ENCODE results near the gene GPR17. TPM values are rescaled to one million over a fixed set of nuclear protein-coding genes. Genes with fewer than 3 reads are reported as not detected.

Gene GPR17
- total and polyA plus RNA-seq, 4 donors = 0.03 to 0.14 (median 0.07) TPM; not detected in 1

- Histone ChIP-seq H3K9ac (ENCODE audit: low read depth in 1 of 2, low read length in 2 of 2) (no peak overlapping the region), H3K36me3 (ENCODE audit: control insufficient read depth in 4 of 4, insufficient read depth in 3 of 4, low read depth in 1 of 4, low read length in 3 of 4) (no peaks in the 10 kb centered on the region), H3K9me3 (ENCODE audit: control insufficient read depth in 4 of 4, low read length in 3 of 4) (no peaks in the 10 kb centered on the region), H3K27me3 (ENCODE audit: control insufficient read depth in 4 of 4, insufficient read depth in 4 of 4, low read length in 3 of 4) (no peaks in the 10 kb centered on the region), H3K27ac (ENCODE audit: low read depth in 1 of 2, low read length in 2 of 2) (no peak overlapping the region), H3K4me3 (ENCODE audit: low read depth in 1 of 3, low read length in 3 of 3) (no peak overlapping the region), H3K4me1 (ENCODE audit: control insufficient read depth in 4 of 4, insufficient read depth in 4 of 4, low read length in 3 of 4) (peaks cover 2 to 15% (median 12%) of the 10 kb centered on the region in 4 donors)
- no peak for DNase-seq (ENCODE audit: low spot score)
- 91% methylated on average over 6 of the region's 6 CpGs for WGBS
- TF ChIP-seq RXRA (IDR thresholded peaks at IDR 0.05) (no peak), FOXA1 (IDR thresholded peaks at IDR 0.05) (no peak), HNF4A (conservative IDR thresholded peaks at IDR 0.05) (no peak), JUND (IDR thresholded peaks at IDR 0.05) (no peak), MAX (IDR thresholded peaks at IDR 0.05) (no peak), RAD21 (IDR thresholded peaks at IDR 0.05) (no peak), ATF3 (IDR thresholded peaks at IDR 0.05) (no peak), ZBTB33 (IDR thresholded peaks at IDR 0.05) (no peak), TAF1 (conservative IDR thresholded peaks at IDR 0.05) (no peak), FOXA2 (IDR thresholded peaks at IDR 0.05) (no peak), EGR1 (IDR thresholded peaks at IDR 0.05; ENCODE audit: low read depth in 2 of 2) (no peak), YY1 (IDR thresholded peaks at IDR 0.05) (no peak), SP1 (IDR thresholded peaks at IDR 0.05) (no peak), HNF4G (IDR thresholded peaks at IDR 0.05) (no peak), REST (IDR thresholded peaks at IDR 0.05) (no peak)
Observed at GRCh38 chr2:127678991-127679390, 33.0 kb downstream of the GPR17 start.

- no peak overlapping the region for H3K4me3 ChIP-seq (ENCODE audit: low read depth in 1 of 3, low read length in 3 of 3)
- 91% methylated on average over 15 of the region's 15 CpGs for WGBS
- no peaks in the 10 kb centered on the region for H3K9me3 ChIP-seq (ENCODE audit: control insufficient read depth in 4 of 4, low read length in 3 of 4)
- no peaks in the 10 kb centered on the region for H3K36me3 ChIP-seq (ENCODE audit: control insufficient read depth in 4 of 4, insufficient read depth in 3 of 4, low read depth in 1 of 4, low read length in 3 of 4)
- no peak for DNase-seq (ENCODE audit: low spot score)
- TF ChIP-seq MAX (IDR thresholded peaks at IDR 0.05) (no peak), HNF4A (conservative IDR thresholded peaks at IDR 0.05) (no peak), RXRA (IDR thresholded peaks at IDR 0.05) (no peak)
- H3K9ac ChIP-seq (ENCODE audit: low read depth in 1 of 2, low read length in 2 of 2) = no peak overlapping the region
- H3K4me1 ChIP-seq (ENCODE audit: control insufficient read depth in 4 of 4, insufficient read depth in 4 of 4, low read length in 3 of 4) = peaks cover 0 to 7% (median 6%) of the 10 kb centered on the region in 4 donors
- no peaks in the 10 kb centered on the region for H3K27me3 ChIP-seq (ENCODE audit: control insufficient read depth in 4 of 4, insufficient read depth in 4 of 4, low read length in 3 of 4)
- H3K27ac ChIP-seq (ENCODE audit: low read depth in 1 of 2, low read length in 2 of 2) = no peak overlapping the region
Observed at GRCh38 chr2:127679680-127680361, 33.9 kb downstream of the GPR17 start.

All from liver (tissue), 9 donors.